ENCODE measurements around the gene DIAPH1.

Gene DIAPH1

GRCh38 chr5:141559461-141559860 lies 59.3 kb downstream of the DIAPH1 start:
- FAIRE-seq: no peak

GRCh38 chr5:141558150-141558549 lies 60.6 kb downstream of the DIAPH1 start:
- no peak for FAIRE-seq

GRCh38 chr5:141557681-141558136 lies 61.1 kb downstream of the DIAPH1 start:
- FAIRE-seq: peak; percentile 93

GRCh38 chr5:141547921-141548320 lies 70.9 kb downstream of the DIAPH1 start:
- FAIRE-seq: no peak

- no peak for FAIRE-seq
Measured at GRCh38 chr5:141547488-141547887, 71.3 kb downstream of the DIAPH1 start.

GRCh38 chr5:141543053-141543452 lies 75.7 kb downstream of the DIAPH1 start:
- FAIRE-seq: no peak

- no peak for FAIRE-seq
Measured at GRCh38 chr5:141534492-141535213, 84.1 kb downstream of the DIAPH1 start.

GRCh38 chr5:141533897-141534296 lies 84.9 kb downstream of the DIAPH1 start:
- no peak for FAIRE-seq

GRCh38 chr5:141532726-141533125 lies 86.1 kb downstream of the DIAPH1 start:
- no peak for FAIRE-seq

GRCh38 chr5:141529873-141530272 lies 88.9 kb downstream of the DIAPH1 start:
- FAIRE-seq: no peak

GRCh38 chr5:141529002-141529401 lies 89.8 kb downstream of the DIAPH1 start:
- no peak for FAIRE-seq

GRCh38 chr5:141528291-141528984 lies 90.4 kb downstream of the DIAPH1 start:
- FAIRE-seq: no peak

GRCh38 chr5:141527426-141527825 lies 91.4 kb downstream of the DIAPH1 start:
- FAIRE-seq: no peak

- no peak for FAIRE-seq
Measured at GRCh38 chr5:141525653-141526052, 93.1 kb downstream of the DIAPH1 start.

- FAIRE-seq: peak; percentile 82
Measured at GRCh38 chr5:141524604-141525597, 93.9 kb downstream of the DIAPH1 start.

- no peak for FAIRE-seq
Measured at GRCh38 chr5:141523991-141524390, 94.8 kb downstream of the DIAPH1 start.

- no peak for FAIRE-seq
Measured at GRCh38 chr5:141522301-141522700, 96.5 kb downstream of the DIAPH1 start.

GRCh38 chr5:141521244-141521781 lies 97.5 kb downstream of the DIAPH1 start:
- FAIRE-seq: peak; percentile 74

GRCh38 chr5:141519605-141520565 lies 98.9 kb downstream of the DIAPH1 start:
- no peak for FAIRE-seq

GRCh38 chr5:141518618-141519015 lies 100.2 kb downstream of the DIAPH1 start:
- FAIRE-seq: no peak

- FAIRE-seq: no peak
Measured at GRCh38 chr5:141517880-141518617, 100.8 kb downstream of the DIAPH1 start.
